Measurements from ENCODE around the gene CCDC170.

Gene CCDC170

DNA sequence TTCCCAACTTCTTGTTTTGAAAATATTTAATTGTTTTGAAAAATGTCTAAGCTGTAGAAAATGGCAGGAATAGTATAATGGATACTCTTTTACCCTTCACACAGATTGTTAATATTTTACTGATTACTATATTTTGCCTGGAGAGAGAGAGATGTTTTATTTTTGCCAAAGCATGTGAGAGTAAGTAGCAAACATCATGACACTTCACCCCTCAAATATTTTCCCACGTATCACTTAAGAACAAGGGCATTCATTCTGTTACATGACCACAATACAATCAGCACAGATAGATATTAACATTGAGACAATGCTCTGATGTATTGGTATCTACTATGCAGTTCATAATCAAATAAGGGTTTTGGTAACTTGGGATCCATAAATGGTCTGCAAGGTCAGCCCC lies 116.5 kb downstream of the CCDC170 start:
- Histone ChIP-seq H3F3A (ENCODE audit: low read depth) (no peaks in the 10 kb centered on the region), H3K4me3 (ENCODE audit: low read length, poor library complexity, severe bottlenecking) (no peak overlapping the region), H3K9me3 (ENCODE audit: insufficient read depth, low read depth, low read length) (no peaks in the 10 kb centered on the region), H3K27me3 (ENCODE audit: insufficient read depth, low read length, poor library complexity, severe bottlenecking) (no peaks in the 10 kb centered on the region), H3K4me1 (ENCODE audit: insufficient read depth, low read length, poor library complexity, severe bottlenecking) (peaks cover 13% of the 10 kb centered on the region), H3K79me2 (ENCODE audit: insufficient read depth, low read length) (no peaks in the 10 kb centered on the region), H2AFZ (ENCODE audit: low read length) (no peak overlapping the region), H3K9me2 (replicated peaks; ENCODE audit: low read depth, low read length) (no peaks in the 10 kb centered on the region), H3K4me2 (ENCODE audit: low read depth, low read length, poor library complexity, severe bottlenecking) (no peak overlapping the region), H3K36me3 (ENCODE audit: insufficient read depth, low read length) (no peaks in the 10 kb centered on the region), H4K20me1 (ENCODE audit: insufficient read depth, low read length, poor library complexity, severe bottlenecking) (no peaks in the 10 kb centered on the region), H3K9ac (ENCODE audit: low read depth, low read length, poor library complexity, severe bottlenecking) (no peak overlapping the region)
- TF ChIP-seq, protein P1, sequence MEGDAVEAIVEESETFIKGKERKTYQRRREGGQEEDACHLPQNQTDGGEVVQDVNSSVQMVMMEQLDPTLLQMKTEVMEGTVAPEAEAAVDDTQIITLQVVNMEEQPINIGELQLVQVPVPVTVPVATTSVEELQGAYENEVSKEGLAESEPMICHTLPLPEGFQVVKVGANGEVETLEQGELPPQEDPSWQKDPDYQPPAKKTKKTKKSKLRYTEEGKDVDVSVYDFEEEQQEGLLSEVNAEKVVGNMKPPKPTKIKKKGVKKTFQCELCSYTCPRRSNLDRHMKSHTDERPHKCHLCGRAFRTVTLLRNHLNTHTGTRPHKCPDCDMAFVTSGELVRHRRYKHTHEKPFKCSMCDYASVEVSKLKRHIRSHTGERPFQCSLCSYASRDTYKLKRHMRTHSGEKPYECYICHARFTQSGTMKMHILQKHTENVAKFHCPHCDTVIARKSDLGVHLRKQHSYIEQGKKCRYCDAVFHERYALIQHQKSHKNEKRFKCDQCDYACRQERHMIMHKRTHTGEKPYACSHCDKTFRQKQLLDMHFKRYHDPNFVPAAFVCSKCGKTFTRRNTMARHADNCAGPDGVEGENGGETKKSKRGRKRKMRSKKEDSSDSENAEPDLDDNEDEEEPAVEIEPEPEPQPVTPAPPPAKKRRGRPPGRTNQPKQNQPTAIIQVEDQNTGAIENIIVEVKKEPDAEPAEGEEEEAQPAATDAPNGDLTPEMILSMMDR (conservative IDR thresholded peaks at IDR 0.05; ENCODE audit: low read length) = no peak
- TF ChIP-seq EZH2phosphoT487 (IDR thresholded peaks at IDR 0.05; ENCODE audit: borderline replicate concordance) = no peak

DNA sequence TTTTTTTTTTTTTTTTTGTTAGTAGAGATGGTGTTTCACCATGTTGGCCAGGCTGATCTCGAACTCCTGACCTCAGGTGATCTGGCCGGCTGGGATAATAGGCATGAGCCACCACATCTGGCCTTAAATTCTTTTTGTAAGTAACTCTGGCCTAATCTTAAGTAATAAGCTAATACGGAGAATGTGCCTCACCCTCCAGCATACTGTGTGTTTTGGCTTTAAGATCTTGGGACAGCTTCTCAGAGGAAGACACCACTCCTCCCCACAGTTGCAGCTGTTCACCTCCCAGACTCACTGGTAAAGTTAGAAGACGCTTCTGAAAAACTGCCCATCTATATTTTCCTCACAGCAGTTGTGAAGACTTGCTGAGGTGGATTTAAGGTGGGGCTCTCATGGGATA lies 120.8 kb downstream of the CCDC170 start:
- Histone ChIP-seq H2AFZ (ENCODE audit: low read length) (0 out of 2 replicates have a peak overlapping the region, but pooled peaks have one; percentile 3), H3K4me3 (ENCODE audit: low read length, poor library complexity, severe bottlenecking) (no peak overlapping the region), H3K36me3 (ENCODE audit: insufficient read depth, low read length) (no peaks in the 10 kb centered on the region), H3K9me2 (replicated peaks; ENCODE audit: low read depth, low read length) (no peaks in the 10 kb centered on the region), H3K79me2 (ENCODE audit: insufficient read depth, low read length) (no peaks in the 10 kb centered on the region), H3K9ac (ENCODE audit: low read depth, low read length, poor library complexity, severe bottlenecking) (no peak overlapping the region), H3K27me3 (ENCODE audit: insufficient read depth, low read length, poor library complexity, severe bottlenecking) (no peaks in the 10 kb centered on the region), H3F3A (ENCODE audit: low read depth) (peaks cover 10% of the 10 kb centered on the region), H4K20me1 (ENCODE audit: insufficient read depth, low read length, poor library complexity, severe bottlenecking) (no peaks in the 10 kb centered on the region), H3K4me1 (ENCODE audit: insufficient read depth, low read length, poor library complexity, severe bottlenecking) (peaks cover 34% of the 10 kb centered on the region), H3K4me2 (ENCODE audit: low read depth, low read length, poor library complexity, severe bottlenecking) (no peak overlapping the region), H3K9me3 (ENCODE audit: insufficient read depth, low read depth, low read length) (peaks cover 6% of the 10 kb centered on the region; the same call in 1 of the 2 replicates)
- TF ChIP-seq, protein P1 (conservative IDR thresholded peaks at IDR 0.05; ENCODE audit: low read length) = no peak
- no peak for TF ChIP-seq EZH2phosphoT487 (IDR thresholded peaks at IDR 0.05; ENCODE audit: borderline replicate concordance)

DNA sequence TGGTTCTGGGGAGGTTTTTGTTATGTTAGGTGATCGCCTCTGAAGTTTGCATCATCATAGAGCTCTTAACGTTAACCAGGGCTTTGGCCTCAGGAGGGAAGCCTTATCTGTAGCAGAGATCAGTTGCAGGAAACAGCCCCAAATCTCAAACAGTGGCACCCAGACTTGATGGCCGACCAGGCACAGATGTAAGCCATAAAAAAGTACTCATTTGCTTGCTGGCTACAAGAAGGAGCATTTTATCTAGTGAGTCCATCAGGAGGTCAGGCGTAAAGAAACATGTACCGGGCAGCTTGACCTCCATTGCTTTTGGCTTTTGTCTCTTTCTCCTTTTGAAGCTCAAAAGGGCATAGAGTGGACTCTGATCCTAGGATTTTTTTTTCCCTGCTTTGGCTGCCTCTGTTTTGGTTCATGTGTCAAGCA lies 122.3 kb downstream of the CCDC170 start:
- peaks cover 34% of the 10 kb centered on the region for H3K4me1 ChIP-seq (ENCODE audit: insufficient read depth, low read length, poor library complexity, severe bottlenecking)
- no peaks in the 10 kb centered on the region for H3K36me3 ChIP-seq (ENCODE audit: insufficient read depth, low read length)
- no peak overlapping the region for H3K9ac ChIP-seq (ENCODE audit: low read depth, low read length, poor library complexity, severe bottlenecking)
- H4K20me1 ChIP-seq (ENCODE audit: insufficient read depth, low read length, poor library complexity, severe bottlenecking) = no peaks in the 10 kb centered on the region
- H3K9me3 ChIP-seq (ENCODE audit: insufficient read depth, low read depth, low read length) = peaks cover 6% of the 10 kb centered on the region; the same call in 1 of the 2 replicates
- no peak overlapping the region for H2AFZ ChIP-seq (ENCODE audit: low read length)
- H3K4me3 ChIP-seq (ENCODE audit: low read length, poor library complexity, severe bottlenecking) = peak overlapping the region; percentile 35
- peak overlapping the region; percentile 56 for H3K4me2 ChIP-seq (ENCODE audit: low read depth, low read length, poor library complexity, severe bottlenecking)
- H3K79me2 ChIP-seq (ENCODE audit: insufficient read depth, low read length) = no peaks in the 10 kb centered on the region
- peaks cover 10% of the 10 kb centered on the region for H3F3A ChIP-seq (ENCODE audit: low read depth)
- TF ChIP-seq EZH2phosphoT487 (IDR thresholded peaks at IDR 0.05; ENCODE audit: borderline replicate concordance) = no peak
- H3K9me2 ChIP-seq (replicated peaks; ENCODE audit: low read depth, low read length) = no peaks in the 10 kb centered on the region
- H3K27me3 ChIP-seq (ENCODE audit: insufficient read depth, low read length, poor library complexity, severe bottlenecking) = no peaks in the 10 kb centered on the region

DNA sequence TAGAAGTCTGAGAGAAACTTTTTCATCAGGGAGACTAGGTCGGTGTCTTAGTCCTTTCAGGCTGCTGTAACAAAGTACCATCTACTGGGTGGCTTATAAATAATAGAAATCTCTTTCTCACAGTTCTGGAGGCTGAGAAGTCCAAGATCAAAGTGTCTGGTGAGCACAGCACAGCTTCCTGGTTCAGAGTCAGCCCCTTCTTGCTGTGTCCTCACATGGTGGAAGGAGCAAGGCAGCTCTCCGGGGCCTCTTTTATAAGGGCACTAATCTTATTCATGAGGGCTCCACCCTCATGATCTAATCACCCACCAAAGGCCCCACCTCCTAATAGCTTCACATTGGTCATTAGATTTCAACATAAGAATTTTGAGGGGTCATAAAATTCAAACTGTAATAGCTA lies 122.8 kb downstream of the CCDC170 start:
- Histone ChIP-seq H3K79me2 (ENCODE audit: insufficient read depth, low read length) (no peaks in the 10 kb centered on the region), H4K20me1 (ENCODE audit: insufficient read depth, low read length, poor library complexity, severe bottlenecking) (no peaks in the 10 kb centered on the region), H3K9me3 (ENCODE audit: insufficient read depth, low read depth, low read length) (peaks cover 6% of the 10 kb centered on the region; the same call in 1 of the 2 replicates), H3K36me3 (ENCODE audit: insufficient read depth, low read length) (no peaks in the 10 kb centered on the region), H3K4me3 (ENCODE audit: low read length, poor library complexity, severe bottlenecking) (peak overlapping the region; percentile 15), H2AFZ (ENCODE audit: low read length) (no peak overlapping the region; the same call in 1 of the 2 replicates), H3F3A (ENCODE audit: low read depth) (peaks cover 10% of the 10 kb centered on the region), H3K9me2 (replicated peaks; ENCODE audit: low read depth, low read length) (no peaks in the 10 kb centered on the region), H3K4me1 (ENCODE audit: insufficient read depth, low read length, poor library complexity, severe bottlenecking) (peaks cover 34% of the 10 kb centered on the region), H3K27me3 (ENCODE audit: insufficient read depth, low read length, poor library complexity, severe bottlenecking) (no peaks in the 10 kb centered on the region), H3K4me2 (ENCODE audit: low read depth, low read length, poor library complexity, severe bottlenecking) (peak overlapping the region; percentile 56), H3K9ac (ENCODE audit: low read depth, low read length, poor library complexity, severe bottlenecking) (no peak overlapping the region)
- TF ChIP-seq, protein P1 (conservative IDR thresholded peaks at IDR 0.05; ENCODE audit: low read length) = no peak
- no peak for TF ChIP-seq EZH2phosphoT487 (IDR thresholded peaks at IDR 0.05; ENCODE audit: borderline replicate concordance)

Measured in Loucy (cell line).